Fibroblast of skin of left biceps (primary cell): ENCODE data around the gene RABGAP1L.
"Not testable (repeated sequence)": the region's sequence is repeated elsewhere in the genome, so short reads cannot be mapped to it uniquely, and the experiment has no call there.

Source experiments
- DNase-seq, 2 experiments: peaks; one replicate each; pipeline ENCODE4 v3.0.0-alpha.2; 2013; ENCODE audit warnings: low read depth in 2 of 2

The RABGAP1L gene

DNA sequence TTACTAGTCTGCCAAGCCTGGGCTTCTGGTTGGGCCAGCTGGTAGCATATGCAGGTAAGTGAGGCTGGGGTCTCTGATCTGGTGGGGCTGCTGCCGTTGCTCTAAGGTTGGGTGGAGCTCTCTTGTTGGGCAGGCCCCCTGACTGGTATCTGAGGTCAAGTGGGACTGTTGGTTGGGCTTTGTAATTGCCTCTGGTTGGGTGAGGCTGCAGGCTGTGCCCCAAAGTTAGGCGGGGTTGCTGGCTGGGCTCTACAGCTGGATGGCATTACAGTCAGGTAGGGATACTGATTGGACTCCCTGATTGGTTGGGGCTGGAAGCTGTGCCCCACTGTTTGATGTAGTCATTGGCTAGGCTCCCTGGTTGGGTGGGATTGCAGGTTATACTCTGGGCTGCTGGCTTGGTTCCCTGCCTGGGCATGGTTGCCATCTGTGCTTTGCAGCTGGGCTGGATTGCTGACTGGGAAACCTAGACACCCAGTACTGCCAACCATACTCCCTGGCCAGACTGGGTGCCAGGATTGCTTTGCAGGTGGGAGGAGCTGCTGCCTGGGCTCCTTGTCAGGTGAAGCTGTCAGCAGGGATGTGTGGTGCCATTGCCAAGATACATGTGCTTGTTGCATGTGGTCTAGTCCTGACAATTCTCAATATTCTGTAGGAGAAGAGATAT is 130.5 kb downstream of the RABGAP1L start:
- no peak for DNase-seq

DNA sequence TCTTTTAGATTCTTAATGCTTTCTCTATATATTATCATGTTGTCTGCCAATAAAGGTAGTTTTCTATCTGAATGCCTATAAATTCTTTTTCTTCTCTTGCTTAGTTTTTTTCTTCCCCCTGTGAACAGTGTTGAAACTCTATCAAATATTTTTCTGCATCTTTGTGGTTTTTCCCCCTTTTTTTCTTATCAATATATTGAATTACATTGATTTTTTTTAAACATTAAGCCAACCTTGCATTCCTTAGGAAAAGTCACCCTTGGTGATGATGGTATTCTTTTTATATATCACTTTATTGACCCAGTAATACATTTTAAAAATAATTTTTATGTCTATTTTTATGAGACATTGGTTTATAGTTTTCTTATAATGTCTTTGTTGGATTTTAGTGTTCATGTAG is 131.7 kb downstream of the RABGAP1L start:
- no peak for DNase-seq

DNA sequence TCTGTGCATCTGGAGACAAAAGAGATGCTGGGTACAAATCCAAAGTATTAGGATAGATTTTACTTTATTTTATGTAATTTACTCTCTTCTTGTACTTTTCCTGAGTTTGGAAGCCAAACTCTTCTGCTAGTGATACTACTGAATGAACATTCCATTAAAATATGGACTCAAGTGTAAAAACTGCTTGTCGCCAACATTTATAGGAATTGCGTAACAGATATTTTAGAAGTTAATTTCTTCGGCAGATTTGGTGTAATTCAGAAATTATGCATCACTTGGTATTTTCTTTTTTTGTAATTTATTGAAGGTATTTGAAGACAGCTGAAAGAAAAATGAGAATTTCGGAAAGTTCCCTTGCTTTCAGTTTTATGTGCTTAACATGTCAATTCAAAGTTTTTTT is 137.0 kb downstream of the RABGAP1L start:
- no peak for DNase-seq

DNA sequence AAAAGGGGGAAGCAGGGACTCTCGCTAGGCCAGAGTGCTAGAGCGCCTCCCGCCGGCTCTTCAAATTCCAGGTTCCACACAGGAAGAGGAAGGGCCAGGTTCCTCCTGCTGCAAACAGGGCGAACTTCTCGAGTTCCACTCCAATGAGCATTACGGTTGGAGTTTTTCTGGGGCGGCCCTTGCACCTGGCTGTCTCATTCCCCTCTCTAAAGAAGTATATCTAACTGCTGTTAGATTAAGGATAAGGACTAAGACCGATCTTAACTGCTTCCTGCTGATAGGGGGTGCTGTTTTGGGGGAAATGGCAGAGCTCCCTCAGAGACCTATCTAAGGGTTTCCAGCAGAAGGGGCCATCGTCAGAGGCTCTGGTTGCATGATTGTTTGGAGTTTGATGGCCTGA is 138.0 kb downstream of the RABGAP1L start:
- no peak for DNase-seq

DNA sequence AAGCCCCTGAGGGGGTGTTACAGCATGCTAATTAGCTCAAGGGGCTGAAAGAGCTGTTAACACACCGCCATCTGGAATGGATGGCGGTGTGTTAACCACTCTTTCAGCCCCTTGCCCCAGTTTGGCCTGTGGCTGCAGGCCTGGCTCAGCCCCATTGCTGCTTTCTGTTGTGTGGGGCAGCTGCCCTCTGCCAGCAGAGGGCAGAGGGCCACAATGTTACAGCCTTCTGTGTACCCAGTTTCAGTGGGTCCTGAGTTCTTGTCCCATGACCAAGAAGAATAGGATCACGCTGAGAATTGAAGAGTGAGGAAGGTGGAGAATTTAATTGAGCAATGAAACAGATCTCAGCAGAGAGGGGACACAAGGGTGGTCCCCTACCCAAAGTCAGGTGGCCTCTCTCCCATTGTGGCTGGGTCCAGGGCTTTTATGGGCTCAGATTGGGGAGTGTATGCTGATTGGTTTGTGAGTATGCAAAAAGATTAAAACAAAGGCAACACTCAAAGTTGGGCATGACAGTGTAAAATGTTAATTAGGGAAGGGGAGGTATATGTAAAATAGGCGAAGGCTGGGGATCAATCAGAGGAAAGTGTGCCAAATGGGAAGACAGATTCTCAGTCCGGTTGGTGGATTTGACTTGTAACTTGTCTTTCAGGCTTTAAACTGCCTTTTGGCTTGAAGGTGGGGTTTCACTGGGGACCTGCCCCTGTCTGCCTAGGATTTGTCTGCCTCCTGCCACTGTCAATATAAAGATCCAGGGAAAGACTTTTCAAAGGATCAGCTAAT is 142.2 kb downstream of the RABGAP1L start:
- DNase-seq, result no peak

DNA sequence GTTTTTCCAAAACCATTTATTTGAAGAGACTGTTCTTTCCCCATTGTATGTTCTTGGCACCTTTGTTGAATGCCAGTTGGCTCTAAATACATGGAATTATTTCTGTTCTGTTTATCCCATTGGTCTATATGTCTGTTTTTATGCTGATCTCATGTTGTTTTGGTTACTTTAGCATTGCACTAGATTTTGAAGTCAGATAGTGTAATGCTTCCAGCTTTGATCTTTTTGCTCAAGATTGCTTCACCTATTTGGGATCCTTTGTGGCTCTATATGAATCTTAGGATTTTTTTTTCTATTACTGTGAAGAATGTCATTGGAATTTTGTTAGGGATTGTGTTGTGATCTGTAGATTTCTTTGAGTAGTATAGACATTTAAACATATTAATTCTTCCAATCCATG is 149.3 kb downstream of the RABGAP1L start:
- DNase-seq, result no peak

DNA sequence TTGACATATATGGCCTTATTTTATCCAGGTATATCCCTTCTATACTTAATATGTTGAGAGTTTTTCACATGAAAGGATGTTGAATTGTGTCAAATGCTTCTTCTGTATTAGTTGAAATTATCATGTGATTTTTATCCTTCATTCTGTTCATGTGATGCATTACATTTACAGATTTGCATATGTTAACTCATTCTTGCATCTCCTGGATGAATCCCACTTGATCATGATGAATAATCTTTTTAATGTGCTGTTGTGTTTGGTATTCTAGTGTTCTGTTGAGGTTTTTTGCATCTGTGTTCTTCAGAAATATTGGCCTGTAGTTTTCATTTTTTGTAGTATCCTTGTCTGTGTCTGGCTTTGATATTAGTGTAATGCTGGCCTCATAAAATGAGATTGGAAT is 150.2 kb downstream of the RABGAP1L start:
- no peak for DNase-seq

DNA sequence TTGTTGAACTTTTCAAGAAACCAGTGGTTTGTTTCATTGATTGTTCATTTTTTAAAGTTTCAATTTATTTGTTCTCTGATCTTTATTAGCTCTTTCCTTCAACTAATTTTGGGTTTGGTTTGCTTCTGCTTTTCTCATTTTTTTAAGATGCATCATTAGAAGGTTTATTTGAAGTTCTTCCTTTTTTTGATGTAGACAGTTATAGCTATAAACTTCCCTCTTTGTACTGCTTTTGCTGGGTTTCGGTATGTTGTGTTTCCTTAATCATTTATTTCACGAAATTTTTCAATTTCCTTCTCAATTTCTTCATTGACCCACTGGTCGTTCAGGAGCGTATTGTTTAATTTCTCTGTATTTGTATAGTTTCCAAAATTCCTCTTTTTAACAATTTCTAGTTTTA is 155.1 kb downstream of the RABGAP1L start:
- DNase-seq, result no peak

DNA sequence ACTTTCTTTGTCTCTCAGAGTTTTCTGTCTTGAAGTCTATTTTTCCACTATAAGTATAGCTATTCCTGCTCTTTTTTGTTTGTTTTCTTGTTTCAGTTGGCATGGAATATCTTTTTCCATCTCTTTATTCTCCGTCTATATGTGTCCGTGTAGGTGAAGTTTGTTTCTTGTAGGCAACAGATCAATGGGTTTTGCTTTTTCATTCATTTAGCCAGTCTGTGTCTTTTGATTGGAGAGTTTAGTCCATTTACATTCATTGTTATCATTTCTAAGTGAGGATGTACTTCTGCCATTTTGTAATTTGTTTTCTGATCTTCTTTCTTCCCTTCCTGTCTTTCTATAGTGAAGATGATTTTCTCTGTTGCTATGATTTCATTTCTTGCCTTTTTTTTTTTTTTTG is 155.9 kb downstream of the RABGAP1L start:
- no peak for DNase-seq

DNA sequence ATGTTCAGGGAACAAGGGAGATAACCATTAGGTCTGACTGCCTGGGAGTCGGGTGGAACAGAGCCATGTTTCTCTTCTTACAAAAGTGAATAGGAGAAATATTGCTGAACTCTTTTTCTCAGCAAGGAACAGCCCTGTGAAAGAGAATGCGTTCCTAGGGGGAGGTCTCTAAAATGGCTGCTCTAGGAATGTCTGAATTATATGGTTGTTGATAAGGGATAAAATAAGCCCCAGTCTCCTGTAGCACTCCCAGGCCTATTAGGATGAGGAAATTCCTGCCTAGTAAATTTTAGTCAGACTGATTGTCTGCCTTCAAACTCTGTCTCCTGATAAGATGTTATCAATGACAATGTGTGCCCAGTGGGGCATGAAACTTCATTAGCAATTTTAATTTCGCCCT is 161.6 kb downstream of the RABGAP1L start:
- not testable (repeated sequence) for DNase-seq

DNA sequence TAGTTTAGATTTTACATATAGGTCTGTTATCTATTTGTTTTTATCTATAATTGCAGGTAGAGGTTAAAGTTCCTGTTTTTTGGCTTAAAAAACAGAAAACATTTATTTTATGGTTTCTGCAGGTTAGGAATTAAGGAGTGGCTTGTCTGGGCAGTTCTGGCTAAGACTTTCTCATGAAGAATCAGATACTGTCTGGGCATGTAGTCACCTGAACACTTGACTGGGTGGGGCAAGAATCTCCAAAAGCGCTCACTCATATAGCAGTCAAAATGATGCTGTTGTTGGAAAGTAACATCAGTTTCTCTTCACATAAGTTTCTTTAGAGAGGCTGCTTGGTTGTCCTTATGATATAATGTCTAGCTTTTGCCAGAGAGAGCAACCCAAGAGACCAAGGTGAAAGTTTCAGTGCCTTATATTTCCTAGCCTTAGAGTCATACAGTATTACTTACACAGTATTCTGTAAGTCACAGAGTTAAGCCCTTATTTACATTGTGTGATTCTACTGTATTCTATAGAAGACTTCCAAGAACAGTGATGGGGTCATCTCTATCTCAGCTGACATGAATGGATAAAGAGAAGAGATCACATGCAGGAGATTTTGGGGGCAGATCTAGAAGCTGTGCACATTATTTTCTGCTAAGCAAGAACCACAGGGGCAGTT is 163.0 kb downstream of the RABGAP1L start:
- no peak for DNase-seq

DNA sequence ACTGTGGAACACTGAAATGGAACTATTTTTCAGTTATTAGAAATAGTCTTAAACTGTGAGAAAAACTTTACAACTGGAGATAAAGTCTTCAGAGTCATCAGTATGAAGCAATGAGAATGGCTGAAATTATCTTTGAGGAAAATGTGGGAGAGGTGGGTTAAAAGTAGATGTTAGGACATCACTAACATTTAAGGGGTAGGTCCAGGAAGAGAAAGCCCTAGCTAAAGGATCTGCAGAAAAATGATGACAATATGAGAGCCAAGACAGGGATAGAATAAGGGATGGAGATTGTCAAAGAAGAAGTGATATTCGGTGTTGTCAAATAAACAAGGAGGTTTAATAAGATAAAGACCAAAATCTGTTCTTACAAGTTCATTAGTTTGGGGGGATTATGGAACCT is 165.2 kb downstream of the RABGAP1L start:
- DNase-seq, result no peak

DNA sequence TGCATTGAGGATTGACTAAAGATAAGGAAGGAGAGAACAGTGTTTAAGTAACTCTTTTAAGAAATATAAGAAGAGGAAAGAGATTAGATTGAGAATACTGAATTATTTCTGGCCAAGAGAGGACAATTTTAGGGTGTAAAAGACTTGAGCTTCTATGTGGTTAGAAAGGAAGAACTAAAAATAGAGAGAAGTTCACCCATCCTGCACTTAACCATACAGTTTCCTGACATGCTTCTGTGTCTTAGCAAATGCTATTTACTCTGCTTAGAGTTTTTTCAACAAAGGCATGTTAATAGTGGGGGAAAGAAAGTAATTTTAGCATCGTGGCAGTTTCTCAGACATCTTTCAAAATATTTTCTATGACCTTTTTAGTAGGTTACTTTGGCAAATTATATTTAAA is 165.6 kb downstream of the RABGAP1L start:
- no peak for DNase-seq

DNA sequence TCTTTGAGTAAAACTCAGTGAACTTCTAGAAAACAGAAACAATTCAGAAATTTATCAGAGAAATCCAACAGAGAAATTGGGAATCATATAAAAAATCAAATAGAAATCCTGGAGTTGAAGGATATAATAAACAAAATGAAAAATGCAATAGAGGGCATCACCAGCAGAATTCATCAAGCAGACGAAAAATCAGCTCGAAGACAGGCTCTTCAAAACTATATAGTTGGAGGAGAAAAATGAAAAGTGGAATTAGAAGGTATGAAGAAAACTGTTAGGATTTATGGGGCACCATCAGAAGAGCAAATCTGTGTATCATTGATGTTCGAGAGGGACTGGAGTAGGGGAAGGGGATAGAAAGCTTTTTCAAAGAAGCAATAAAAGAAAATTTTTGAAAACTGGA is 167.0 kb downstream of the RABGAP1L start:
- DNase-seq, result no peak

DNA sequence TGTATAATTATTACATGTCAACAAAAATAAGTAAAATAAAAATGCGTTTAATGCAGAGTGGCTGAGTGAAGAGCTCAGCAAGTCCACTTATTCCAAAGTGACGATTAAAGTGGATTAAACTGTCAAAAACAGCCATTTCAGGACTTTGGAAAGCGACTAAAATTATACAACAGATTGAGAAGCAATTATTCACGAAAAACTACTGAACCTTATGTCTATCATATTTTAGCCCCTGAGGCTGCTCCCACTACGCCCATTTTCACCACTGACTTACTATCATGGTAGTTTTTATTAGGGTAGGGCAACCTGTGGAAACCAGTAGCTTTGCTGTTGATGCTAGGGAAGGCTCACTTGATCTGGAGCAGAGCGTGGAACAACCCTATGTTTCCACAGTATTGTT is 174.1 kb downstream of the RABGAP1L start:
- no peak for DNase-seq

DNA sequence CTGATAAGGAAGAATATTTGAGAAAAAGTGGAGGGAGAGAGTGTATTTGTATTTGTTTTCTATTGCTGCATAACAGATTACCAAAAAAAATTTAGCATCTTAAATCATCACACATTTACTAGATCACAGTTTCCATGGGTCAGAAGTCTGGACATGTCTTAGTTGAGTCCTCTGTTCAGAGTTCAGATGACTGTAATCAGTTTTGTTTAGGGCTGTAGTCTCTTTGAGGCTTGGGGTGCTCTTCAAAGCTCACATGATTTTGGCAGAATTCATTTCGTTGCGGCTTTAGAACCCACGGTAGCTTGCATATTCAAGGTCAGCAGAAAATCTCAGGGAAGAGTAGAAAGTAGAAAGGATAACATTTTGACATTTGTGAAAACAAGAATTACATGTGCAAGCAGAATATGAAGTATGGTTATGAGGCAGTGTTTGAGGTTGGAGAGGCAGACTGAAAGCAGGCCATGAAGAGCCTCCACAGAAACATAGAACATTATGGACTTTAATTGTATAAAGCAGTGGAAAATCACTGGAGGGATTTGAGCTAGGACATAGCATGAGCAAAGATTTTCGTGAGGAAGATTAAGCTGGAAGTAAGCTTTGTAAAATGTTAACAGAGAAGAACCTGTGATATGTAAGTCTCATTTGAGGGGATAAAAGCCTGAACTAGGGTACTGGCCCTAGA is 177.8 kb downstream of the RABGAP1L start:
- no peak for DNase-seq

DNA sequence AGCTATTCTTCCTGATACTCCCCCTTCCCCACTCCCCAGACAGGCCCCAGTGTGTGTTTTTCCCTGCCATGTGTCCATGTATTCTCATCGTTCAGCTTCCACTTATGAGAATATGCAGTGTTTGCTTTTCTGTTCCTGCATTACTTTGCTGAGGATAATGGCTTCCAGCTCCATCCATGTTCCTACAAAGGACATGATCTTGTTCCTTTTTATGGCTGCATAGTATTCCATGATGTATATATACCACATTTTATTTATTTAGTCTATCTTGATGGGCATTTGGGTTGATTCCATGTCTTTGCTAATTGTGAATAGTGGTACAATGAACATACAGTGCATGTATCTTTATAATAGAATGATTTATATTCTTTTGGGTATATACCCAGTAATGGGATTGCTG is 181.1 kb downstream of the RABGAP1L start:
- DNase-seq, result not testable (repeated sequence)

DNA sequence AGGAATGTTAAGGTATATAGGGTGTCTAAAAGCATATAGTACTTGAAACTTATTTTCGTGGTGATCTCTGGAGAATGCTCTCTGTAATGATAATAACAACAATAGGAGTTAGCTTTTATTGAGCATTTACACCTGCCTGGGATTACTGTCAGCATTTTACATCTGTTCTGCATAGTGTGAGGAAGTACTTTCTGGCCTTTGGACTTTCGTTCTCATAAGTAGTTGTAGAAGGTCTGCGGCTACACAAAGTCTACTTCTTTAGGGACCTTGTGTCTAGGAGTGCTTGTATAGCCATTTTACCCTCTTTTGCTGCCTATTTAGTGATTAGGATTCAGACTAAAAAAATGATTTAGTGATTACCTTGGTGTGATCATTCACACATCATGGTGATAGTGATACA is 184.8 kb downstream of the RABGAP1L start:
- no peak for DNase-seq

DNA sequence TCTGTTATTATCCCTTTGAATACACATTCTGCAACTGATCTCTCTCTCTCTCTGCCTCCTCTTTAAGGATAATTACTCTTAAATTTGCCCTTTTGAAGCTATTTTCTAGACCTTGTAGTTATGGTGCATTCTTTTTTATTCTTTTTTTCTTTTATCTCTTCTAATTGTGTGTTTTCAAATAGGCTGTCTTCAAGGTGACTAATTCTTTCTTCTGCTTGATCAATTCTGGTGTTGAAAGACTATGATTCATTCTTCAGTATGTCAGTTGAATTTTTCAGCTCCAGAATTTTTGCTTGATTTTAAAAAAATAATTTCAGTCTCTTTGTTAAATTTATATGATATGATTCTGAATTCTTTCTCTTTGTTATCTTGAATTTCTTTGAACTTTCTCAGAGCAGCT is 192.8 kb downstream of the RABGAP1L start:
- no peak for DNase-seq

DNA sequence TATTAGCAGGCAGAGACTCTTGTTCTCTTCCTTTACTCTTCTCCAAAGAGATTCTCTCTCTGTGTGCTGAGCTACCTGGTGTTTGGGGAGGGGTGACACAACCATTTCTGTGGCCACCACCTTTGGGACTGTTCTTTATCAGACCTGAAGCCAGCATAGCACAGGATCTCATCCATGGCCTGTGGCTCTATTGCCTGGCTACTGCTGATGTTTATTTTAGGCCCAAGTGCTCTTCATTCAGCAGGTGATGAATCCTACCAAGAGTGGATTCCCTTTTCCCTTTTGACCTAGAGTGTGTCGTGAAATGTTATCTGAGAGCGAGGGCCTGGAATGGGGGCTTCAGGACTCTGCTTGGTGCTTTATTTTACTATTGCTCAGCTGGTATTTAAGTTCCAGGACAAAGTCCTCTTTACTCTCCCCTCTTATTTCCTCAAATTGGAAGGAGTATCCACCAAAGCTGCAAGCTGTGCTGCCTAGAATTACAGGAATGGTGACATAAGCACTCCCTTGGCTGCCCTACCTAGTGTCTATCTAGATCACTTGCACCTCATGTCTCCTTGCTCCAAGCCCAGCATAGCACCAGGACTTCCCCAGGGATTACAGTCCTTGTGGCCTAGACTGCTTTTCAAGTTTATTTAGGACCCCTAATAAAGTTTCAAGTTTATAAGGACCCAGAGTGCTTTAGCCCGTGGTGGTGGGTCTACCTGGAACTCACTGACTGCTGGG is 193.7 kb downstream of the RABGAP1L start:
- DNase-seq, result no peak

DNA sequence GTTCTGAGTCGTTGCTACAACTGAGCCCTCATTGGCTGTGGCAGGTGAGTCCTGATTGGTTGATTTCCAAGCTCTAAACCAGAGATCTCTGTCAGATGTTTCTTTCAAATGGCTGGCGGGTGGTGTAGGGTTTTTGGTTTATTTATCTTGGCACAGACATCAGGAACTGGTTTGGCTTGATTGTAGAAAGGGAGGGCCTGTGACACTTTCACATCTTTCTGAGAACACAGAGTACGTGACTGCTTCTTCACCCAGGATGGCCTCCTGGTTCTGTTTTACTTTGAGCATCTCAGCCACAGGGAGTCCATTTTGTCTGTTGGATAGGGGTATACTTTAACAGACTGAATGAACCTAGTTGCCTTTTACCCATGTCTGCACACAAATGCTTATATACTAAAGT is 199.0 kb downstream of the RABGAP1L start:
- DNase-seq, result no peak
